Lower lobe of right lung (tissue), 2 donors: ENCODE data around the gene CNTN4. TPM values are rescaled to one million over a fixed set of nuclear protein-coding genes. Genes with fewer than 3 reads are reported as not detected.

ENCODE experiments used
- ATAC-seq, 2 donors: fragments of 200-7000 bp; cut with Tn5 transposase; one replicate each; pipeline ENCODE4 v1.9.1; 2020 to 2022; ENCODE audit warnings: mild to moderate bottlenecking in 2 of 2, moderate library complexity in 2 of 2
- DNase-seq: peaks from one replicate; pipeline ENCODE4 v3.0.0-alpha.2; 2020
- H3K27ac ChIP-seq: fragments of 200-600 bp; one replicate; pipeline ENCODE4 v1.8.0; 2022
- H3K27me3 ChIP-seq: fragments of 200-600 bp; one replicate; pipeline ENCODE4 v1.8.0; 2022; ENCODE audit warnings: low read depth
- H3K36me3 ChIP-seq: fragments of 200-600 bp; one replicate; pipeline ENCODE4 v1.8.0; 2022; ENCODE audit warnings: mild to moderate bottlenecking
- H3K4me1 ChIP-seq: fragments of 200-600 bp; one replicate; pipeline ENCODE4 v1.8.0; 2022
- H3K4me3 ChIP-seq: fragments of 200-600 bp; one replicate; pipeline ENCODE4 v1.8.0; 2022; ENCODE audit warnings: mild to moderate bottlenecking
- H3K9me3 ChIP-seq: fragments of 200-600 bp; one replicate; pipeline ENCODE4 v1.8.0; 2022
- intact Hi-C: fragments of 100-400 bp; cut with DNase I; formaldehyde crosslinking; loops from one replicate; pipeline ENCODE4 v1.11.0; 2022
- total RNA-seq: library from RNA; stranded (reverse); fragmentation: NEBNext Ultra II Directional; extraction: Animal tissue kit (Norgen Biotek cat#: 25700); gene quantifications from one replicate; pipeline ENCODE4 v1.2.1, GENCODE V29; 2021
- TF ChIP-seq, protein P1 (sequence below): fragments of 200-600 bp; IDR thresholded peaks from one replicate; pipeline ENCODE4 v1.8.0; 2022; ENCODE audit warnings: antibody characterized with exemption, mild to moderate bottlenecking
- donor health status: DM: no; HTN: yes; CAD: no; lungs with severe emphysema.

CNTN4 gene
- total RNA-seq, 1 donor from 2014 or later = 10.4 TPM

DNA sequence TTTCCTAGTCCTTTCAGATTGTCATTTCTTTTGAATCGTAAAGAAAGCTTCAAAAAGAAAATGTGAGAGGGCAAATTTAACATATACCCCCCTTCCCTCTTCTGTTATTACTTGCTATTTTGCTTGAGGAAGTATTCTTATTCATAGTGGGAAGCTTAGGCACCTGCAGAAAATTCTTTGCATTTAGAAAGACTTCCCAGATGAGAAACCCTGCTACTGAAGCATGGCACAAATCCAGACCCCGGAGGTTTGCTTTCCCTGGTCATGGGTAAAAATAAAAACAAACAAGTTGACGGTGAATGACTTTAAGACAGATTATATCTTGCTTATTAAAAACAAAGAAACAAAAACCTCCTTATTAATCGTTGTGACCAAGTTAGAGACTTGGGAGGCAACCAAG lies 917.6 kb downstream of the CNTN4 start:
- Histone ChIP-seq H3K36me3 (no peaks in the 10 kb centered on the region), H3K27me3 (no peaks in the 10 kb centered on the region), H3K9me3 (no peaks in the 10 kb centered on the region), H3K27ac (no peak overlapping the region), H3K4me3 (no peak overlapping the region), H3K4me1 (peaks cover 15% of the 10 kb centered on the region)
- DNase-seq (no peak), ATAC-seq (no peak)
- intact Hi-C loops = no loop called here
- TF ChIP-seq, protein P1, sequence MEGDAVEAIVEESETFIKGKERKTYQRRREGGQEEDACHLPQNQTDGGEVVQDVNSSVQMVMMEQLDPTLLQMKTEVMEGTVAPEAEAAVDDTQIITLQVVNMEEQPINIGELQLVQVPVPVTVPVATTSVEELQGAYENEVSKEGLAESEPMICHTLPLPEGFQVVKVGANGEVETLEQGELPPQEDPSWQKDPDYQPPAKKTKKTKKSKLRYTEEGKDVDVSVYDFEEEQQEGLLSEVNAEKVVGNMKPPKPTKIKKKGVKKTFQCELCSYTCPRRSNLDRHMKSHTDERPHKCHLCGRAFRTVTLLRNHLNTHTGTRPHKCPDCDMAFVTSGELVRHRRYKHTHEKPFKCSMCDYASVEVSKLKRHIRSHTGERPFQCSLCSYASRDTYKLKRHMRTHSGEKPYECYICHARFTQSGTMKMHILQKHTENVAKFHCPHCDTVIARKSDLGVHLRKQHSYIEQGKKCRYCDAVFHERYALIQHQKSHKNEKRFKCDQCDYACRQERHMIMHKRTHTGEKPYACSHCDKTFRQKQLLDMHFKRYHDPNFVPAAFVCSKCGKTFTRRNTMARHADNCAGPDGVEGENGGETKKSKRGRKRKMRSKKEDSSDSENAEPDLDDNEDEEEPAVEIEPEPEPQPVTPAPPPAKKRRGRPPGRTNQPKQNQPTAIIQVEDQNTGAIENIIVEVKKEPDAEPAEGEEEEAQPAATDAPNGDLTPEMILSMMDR = no peak

DNA sequence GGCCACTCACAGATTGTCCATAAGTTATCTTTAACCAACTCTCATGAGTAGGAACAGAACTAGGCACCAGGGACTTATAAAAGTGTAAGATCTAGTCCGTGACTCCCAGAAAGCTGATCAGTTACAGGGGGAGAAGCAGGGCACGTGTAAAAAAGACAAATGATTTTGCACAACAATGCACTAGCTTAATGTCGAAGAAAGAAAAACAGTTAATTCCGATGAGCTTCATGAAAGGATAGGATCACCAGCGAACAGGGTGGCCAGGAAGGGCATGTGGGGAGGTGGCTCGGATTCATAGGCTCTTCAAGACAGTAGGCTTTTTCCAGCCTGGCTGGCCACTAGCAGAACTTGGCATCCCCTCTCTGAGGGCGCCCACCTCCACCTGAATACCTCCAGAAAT lies 921.5 kb downstream of the CNTN4 start:
- DNase-seq (no peak), ATAC-seq (no peak)
- Histone ChIP-seq H3K27ac (no peak overlapping the region), H3K4me3 (no peak overlapping the region), H3K27me3 (no peaks in the 10 kb centered on the region), H3K9me3 (no peaks in the 10 kb centered on the region), H3K36me3 (no peaks in the 10 kb centered on the region), H3K4me1 (no peaks in the 10 kb centered on the region)
- intact Hi-C loops = no loop called here
- TF ChIP-seq, protein P1 = no peak

DNA sequence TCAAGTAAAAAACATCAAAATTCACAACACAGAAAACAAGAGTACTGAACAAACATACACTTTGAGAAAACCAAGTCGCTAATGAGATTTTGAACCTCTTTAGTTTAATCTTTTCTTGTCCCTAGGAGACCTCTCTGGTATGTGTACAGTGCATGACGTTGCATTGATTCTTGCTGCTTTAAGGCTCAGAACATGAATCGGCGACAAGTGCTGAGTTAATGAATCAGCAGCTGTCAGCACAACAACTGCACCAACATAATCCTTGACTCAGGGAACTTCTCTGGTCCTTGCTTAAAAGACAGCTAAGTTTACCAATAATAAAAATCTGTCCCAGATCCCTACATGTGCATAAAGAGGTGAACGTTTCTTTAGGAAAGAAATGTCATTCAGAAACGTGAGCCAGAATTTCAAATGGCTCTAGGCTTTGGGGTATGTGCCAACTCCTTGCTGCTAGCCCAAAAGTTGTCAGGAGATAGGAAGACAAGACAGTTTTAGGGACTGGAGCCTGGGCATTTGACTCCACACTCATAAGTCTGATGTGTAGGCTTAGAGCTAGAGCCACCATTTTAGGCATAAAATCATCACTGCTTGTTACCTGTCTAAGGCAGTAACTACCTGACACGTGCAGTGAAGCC lies 924.6 kb downstream of the CNTN4 start:
- no peak overlapping the region for H3K4me3 ChIP-seq
- intact Hi-C loops = no loop called here
- TF ChIP-seq, protein P1 = no peak
- no peaks in the 10 kb centered on the region for H3K9me3 ChIP-seq
- no peak overlapping the region for H3K27ac ChIP-seq
- no peaks in the 10 kb centered on the region for H3K36me3 ChIP-seq
- no peaks in the 10 kb centered on the region for H3K4me1 ChIP-seq
- ATAC-seq (peak in 1 of 2 donors; percentile 56), DNase-seq (no peak)
- H3K27me3 ChIP-seq = no peaks in the 10 kb centered on the region

DNA sequence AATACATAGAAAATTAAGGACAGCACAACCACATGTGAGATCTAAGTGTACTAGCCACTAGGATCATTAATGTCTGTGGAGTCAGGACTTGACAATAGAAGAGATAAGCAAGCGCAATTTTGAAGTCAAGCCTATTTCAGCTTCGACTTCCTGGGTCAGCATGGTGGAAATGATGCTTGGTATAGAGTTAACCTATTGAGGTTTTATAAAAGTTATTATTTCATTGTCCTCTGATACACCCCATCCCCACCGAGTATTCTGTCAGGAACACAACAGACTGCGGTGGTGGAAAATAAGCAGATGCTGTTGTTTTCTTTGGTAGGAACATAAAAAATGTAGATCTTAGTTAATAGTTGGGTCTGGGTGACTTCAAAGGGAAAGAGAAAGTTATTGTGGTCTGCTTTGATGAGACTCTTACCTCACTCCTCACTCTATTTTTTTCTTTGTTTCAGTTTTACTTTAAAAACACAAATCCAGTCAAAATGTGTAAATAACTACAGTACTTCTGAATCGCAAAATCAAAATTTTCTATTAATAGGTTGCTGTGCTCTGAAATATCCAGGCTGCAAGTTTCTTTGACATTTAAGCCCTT lies 929.4 kb downstream of the CNTN4 start:
- ATAC-seq (no peak), DNase-seq (no peak)
- no peaks in the 10 kb centered on the region for H3K27me3 ChIP-seq
- H3K4me3 ChIP-seq = no peak overlapping the region
- H3K9me3 ChIP-seq = no peaks in the 10 kb centered on the region
- H3K4me1 ChIP-seq = peaks cover 4% of the 10 kb centered on the region
- TF ChIP-seq, protein P1 = no peak
- H3K27ac ChIP-seq = no peak overlapping the region
- intact Hi-C loops = no loop called here
- no peaks in the 10 kb centered on the region for H3K36me3 ChIP-seq

DNA sequence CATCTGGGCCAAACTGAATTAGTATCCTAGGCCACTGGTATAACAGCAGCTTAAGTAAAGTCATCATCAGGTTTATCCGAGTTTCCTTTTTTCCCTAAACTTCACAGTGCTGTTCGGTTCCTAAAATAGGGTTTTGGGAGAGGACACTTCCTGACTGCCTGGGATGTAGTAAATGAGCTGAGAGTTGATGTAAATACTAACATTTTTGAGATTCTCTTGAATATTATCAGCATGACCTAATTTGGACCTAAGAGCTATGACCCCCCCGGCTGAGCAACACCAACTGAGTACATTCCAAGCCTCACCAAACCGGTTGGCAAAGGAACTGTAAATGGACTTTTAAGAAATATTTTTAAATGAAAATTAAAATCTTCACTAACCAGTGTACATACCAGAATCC lies 932.7 kb downstream of the CNTN4 start:
- peak overlapping the region; percentile 32 for H3K27ac ChIP-seq
- H3K27me3 ChIP-seq = no peaks in the 10 kb centered on the region
- peaks cover 4% of the 10 kb centered on the region for H3K4me1 ChIP-seq
- DNase-seq (no peak), ATAC-seq (peak; percentile 57 to 63)
- no peak overlapping the region for H3K4me3 ChIP-seq
- no peaks in the 10 kb centered on the region for H3K36me3 ChIP-seq
- H3K9me3 ChIP-seq = no peaks in the 10 kb centered on the region
- TF ChIP-seq, protein P1 = no peak
- intact Hi-C loops = no loop called here
